ENCODE data around the gene KCNIP3.

The KCNIP3 gene

GRCh38 chr2:95273566-95274290 lies 23.4 kb upstream of the KCNIP3 start:
- Histone ChIP-seq H3K36me3 (no peaks in the 10 kb centered on the region), H3K9me3 (no peaks in the 10 kb centered on the region), H3K4me3 (ENCODE audit: low read depth, low read length) (no peak overlapping the region), H3K27me3 (no peaks in the 10 kb centered on the region), H3K4me1 (no peaks in the 10 kb centered on the region)
- no peak for TF ChIP-seq CTCF (IDR thresholded peaks at IDR 0.05; ENCODE audit: low read depth, low read length)
- no peak for DNase-seq

- Histone ChIP-seq H3K27me3 (no peaks in the 10 kb centered on the region), H3K36me3 (no peaks in the 10 kb centered on the region), H3K4me1 (no peaks in the 10 kb centered on the region), H3K4me3 (ENCODE audit: low read depth, low read length) (no peak within 1 kb of the TSS), H3K9me3 (no peaks in the 10 kb centered on the region)
- DNase-seq, result no peak
- no peak for TF ChIP-seq CTCF (IDR thresholded peaks at IDR 0.05; ENCODE audit: low read depth, low read length)
Observed at GRCh38 chr2:95274291-95275150, 22.6 kb upstream of the KCNIP3 start, which contains the start of gene PROM2. TSS of gene PROM2 (plus strand) at chr2:95274449. CDS start at chr2:95274586, 137 bp downstream.

DNA sequence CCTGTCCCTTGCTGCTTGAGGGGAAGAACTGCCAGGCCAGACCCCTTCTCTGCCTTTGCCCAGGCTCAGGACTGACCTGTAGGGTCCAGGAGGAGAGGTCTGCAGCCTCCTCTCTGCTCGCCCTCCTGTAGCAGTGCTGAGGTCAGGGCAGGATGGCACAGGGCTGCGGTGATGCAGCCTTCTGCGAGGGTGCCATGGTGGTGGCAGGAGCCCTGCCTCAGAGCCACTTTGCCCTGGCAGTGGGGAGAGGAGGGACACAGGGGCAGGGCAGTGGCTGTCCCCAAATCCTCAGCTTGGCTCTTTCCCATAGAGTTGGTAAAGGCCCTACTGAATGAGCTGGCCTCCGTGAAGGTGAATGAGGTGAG lies 22.0 kb upstream of the KCNIP3 start:
- TF ChIP-seq CTCF (IDR thresholded peaks at IDR 0.05; ENCODE audit: low read depth, low read length), result no peak
- DNase-seq, result no peak

DNA sequence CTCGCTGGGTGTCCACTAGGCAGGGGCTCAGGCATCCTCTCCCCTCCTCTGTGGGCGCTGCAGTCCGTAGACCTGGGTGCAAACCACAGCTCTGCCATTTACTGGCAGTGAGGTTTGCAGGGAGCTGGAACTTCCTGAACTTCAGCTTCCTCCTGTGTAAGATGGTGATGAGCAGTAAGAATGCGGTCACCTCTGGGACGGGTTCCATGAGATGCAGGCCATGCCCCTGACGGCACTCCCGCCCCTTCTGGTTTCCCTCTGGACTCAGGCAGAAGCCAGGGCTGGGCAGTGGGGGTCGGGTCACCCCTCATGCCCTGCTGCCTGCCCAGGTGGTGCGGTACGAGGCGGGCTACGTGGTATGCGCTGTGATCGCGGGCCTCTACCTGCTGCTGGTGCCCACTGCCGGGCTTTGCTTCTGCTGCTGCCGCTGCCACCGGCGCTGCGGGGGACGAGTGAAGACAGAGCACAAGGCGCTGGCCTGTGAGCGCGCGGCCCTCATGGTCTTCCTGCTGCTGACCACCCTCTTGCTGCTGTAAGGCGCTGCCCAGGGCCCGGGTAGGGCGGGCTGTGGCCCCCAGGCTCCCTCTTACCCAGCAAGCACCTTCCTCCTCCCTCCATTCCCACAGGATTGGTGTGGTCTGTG lies 21.4 kb upstream of the KCNIP3 start:
- Histone ChIP-seq H3K4me1 (no peaks in the 10 kb centered on the region), H3K9me3 (no peaks in the 10 kb centered on the region)
- TF ChIP-seq CTCF (IDR thresholded peaks at IDR 0.05; ENCODE audit: low read depth, low read length), result no peak

More for the DNA sequence above, 22.0 kb upstream of the KCNIP3 start:
- Histone ChIP-seq H3K9me3 (no peaks in the 10 kb centered on the region), H3K4me3 (ENCODE audit: low read depth, low read length) (no peak overlapping the region), H3K27me3 (no peaks in the 10 kb centered on the region), H3K4me1 (no peaks in the 10 kb centered on the region), H3K36me3 (no peaks in the 10 kb centered on the region)

GRCh38 chr2:95276244-95276887 lies 20.8 kb upstream of the KCNIP3 start:
- DNase-seq, result no peak
- no peak for TF ChIP-seq CTCF (IDR thresholded peaks at IDR 0.05; ENCODE audit: low read depth, low read length)
- no peaks in the 10 kb centered on the region for H3K9me3 ChIP-seq
- no peak overlapping the region for H3K4me3 ChIP-seq (ENCODE audit: low read depth, low read length)
- H3K36me3 ChIP-seq, result no peaks in the 10 kb centered on the region
- H3K27me3 ChIP-seq, result no peaks in the 10 kb centered on the region
- no peaks in the 10 kb centered on the region for H3K4me1 ChIP-seq

More for the DNA sequence above, 21.4 kb upstream of the KCNIP3 start:
- H3K36me3 ChIP-seq, result no peaks in the 10 kb centered on the region
- no peaks in the 10 kb centered on the region for H3K27me3 ChIP-seq
- H3K4me3 ChIP-seq (ENCODE audit: low read depth, low read length), result no peak overlapping the region
- DNase-seq, result no peak

All from BE2C (cell line).